NCI-H187 treated with DMSO at 0.1 percent for 48 hours (cell line): Measurements from ENCODE around the gene CCDC187.

Source experiments
- DNase-seq: peaks from one replicate; lab custom pipeline; 2025; lab: John Stamatoyannopoulos, UW

Gene CCDC187

GRCh38 chr9:136311051-136312008, 7.4 kb upstream of the CCDC187 start:
- peak; percentile 9 for DNase-seq

- no peak for DNase-seq
Measured at GRCh38 chr9:136310273-136311030, 6.6 kb upstream of the CCDC187 start.

- DNase-seq = no peak
Measured at GRCh38 chr9:136309806-136310220, 5.9 kb upstream of the CCDC187 start.

- DNase-seq = peak; percentile 47
Measured at GRCh38 chr9:136309101-136309801, 5.4 kb upstream of the CCDC187 start.

GRCh38 chr9:136308702-136309053, 4.8 kb upstream of the CCDC187 start:
- no peak for DNase-seq

GRCh38 chr9:136308006-136308701, 4.3 kb upstream of the CCDC187 start:
- DNase-seq = no peak

GRCh38 chr9:136307215-136307750, 3.4 kb upstream of the CCDC187 start:
- no peak for DNase-seq

GRCh38 chr9:136306211-136307208, 2.6 kb upstream of the CCDC187 start:
- DNase-seq = no peak

GRCh38 chr9:136305804-136306203, 1.9 kb upstream of the CCDC187 start:
- DNase-seq = no peak

- DNase-seq = no peak
Measured at GRCh38 chr9:136304981-136305380, 1.1 kb upstream of the CCDC187 start.

GRCh38 chr9:136304456-136304855, 562 bp upstream of the CCDC187 start:
- no peak for DNase-seq

- no peak for DNase-seq
Measured at GRCh38 chr9:136303066-136303824, 649 bp downstream of the CCDC187 start.

- no peak for DNase-seq
Measured at GRCh38 chr9:136302527-136302926, 1.4 kb downstream of the CCDC187 start.

GRCh38 chr9:136300866-136301265, 3.0 kb downstream of the CCDC187 start:
- DNase-seq = no peak

- DNase-seq = no peak
Measured at GRCh38 chr9:136300016-136300545, 3.8 kb downstream of the CCDC187 start.

GRCh38 chr9:136299541-136299940, 4.4 kb downstream of the CCDC187 start:
- no peak for DNase-seq

GRCh38 chr9:136299116-136299515, 4.8 kb downstream of the CCDC187 start:
- DNase-seq = no peak

GRCh38 chr9:136297766-136298735, 5.8 kb downstream of the CCDC187 start:
- DNase-seq = no peak
